K562 (cell line): ENCODE results near the gene PXDC1. TPM values are rescaled to one million over a fixed set of nuclear protein-coding genes. Genes with fewer than 3 reads are reported as not detected.

Experiments
- ATAC-seq: fragments of 200-7000 bp; cut with Tn5 transposase; 3 replicates; pipeline ENCODE4 v1.9.1; 2020; ENCODE audit warnings: moderate library complexity
- BruUV-seq: library from RNA; stranded (reverse); fragments of 400-500 nt; replicated peaks from 2 replicates; lab custom pipeline; 2021; lab: Mats Ljungman, UMichigan
- CTCF ChIA-PET: fragments of 300-600 bp; formaldehyde crosslinking; extraction: SDS; loops from one replicate; lab custom pipeline; 2021; ENCODE audit warnings: low intra/inter-chr PET ratio; lab: Yijun Ruan, JAX
- POLR2A ChIA-PET: fragments of 300-600, 350-650 bp; sonication (Branson Sonifier 250); formaldehyde crosslinking; extraction: SDS; loops from one replicate; lab custom pipeline; 2021; ENCODE audit warnings: antibody characterized with exemption, inconsistent platforms; lab: Yijun Ruan, JAX
- DNase-seq, 4 experiments: peaks; one replicate each; pipeline versions ENCODE4 v3.0.0 to v3.0.0-alpha.2; 2011 to 2018; ENCODE audit warnings: low spot score in 3 of 4, mixed read lengths in 3 of 4; ENCODE audit errors: extremely low read depth in 1 of 4
- FAIRE-seq: peaks from 2 replicates; lab custom pipeline; 2011; peaks lifted over from hg19 to GRCh38; lab: Jason Lieb, UNC
- H2AFZ ChIP-seq: 2 replicates; pipeline ENCODE4 v1.6.0; 2011; ENCODE audit warnings: low read depth, low read length, control low read depth, inconsistent platforms
- H3K27ac ChIP-seq: fragments of 200-600 bp; 3 replicates; pipeline ENCODE4 v1.8.0; 2011; ENCODE audit warnings: low read depth, mild to moderate bottlenecking, control low read depth, inconsistent platforms, low read length, moderate library complexity, mixed read lengths; ENCODE audit errors: extremely low read depth
- H3K27me3 ChIP-seq, 2 experiments: fragments of 300-600 bp in 1 of 2; 2 replicates in 1 of 2; 3 replicates in 1 of 2; pipeline versions ENCODE4 v1.6.0 to v1.8.0; 2011; ENCODE audit warnings: inconsistent platforms in 2 of 2, low read length in 2 of 2, mild to moderate bottlenecking in 1 of 2, mixed read lengths in 1 of 2, moderate library complexity in 1 of 2; ENCODE audit not compliant: control insufficient read depth in 2 of 2, insufficient read depth in 2 of 2
- H3K36me3 ChIP-seq: fragments of 300-600 bp; 3 replicates; pipeline ENCODE4 v1.8.0; 2011; ENCODE audit warnings: mild to moderate bottlenecking, low read length, inconsistent platforms; ENCODE audit not compliant: control insufficient read depth, insufficient read depth
- H3K4me1 ChIP-seq, 2 experiments: fragments of 200-600 bp in 1 of 2; replicated peaks in 1 of 2; 2 replicates in 1 of 2; 3 replicates in 1 of 2; pipeline versions ENCODE4 v1.5.1 to v1.8.0; 2011; ENCODE audit warnings: inconsistent platforms in 2 of 2, low read length in 2 of 2, mild to moderate bottlenecking in 1 of 2, mixed read lengths in 1 of 2, moderate library complexity in 1 of 2; ENCODE audit not compliant: control insufficient read depth in 2 of 2, insufficient read depth in 2 of 2
- H3K4me2 ChIP-seq: 2 replicates; pipeline ENCODE4 v1.6.1; 2011; ENCODE audit warnings: low read length, control low read depth, inconsistent platforms, mixed read lengths; ENCODE audit not compliant: insufficient read depth
- H3K4me3 ChIP-seq: fragments of 200-600 bp; sonication (generic), shearing (Covaris generic); 2 replicates; pipeline ENCODE4 v1.5.1; 2016; ENCODE audit warnings: control low read depth, inconsistent platforms
- H3K79me2 ChIP-seq: fragments of 200-600 bp; 3 replicates; pipeline ENCODE4 v1.8.0; 2011; ENCODE audit warnings: low read length, inconsistent platforms; ENCODE audit not compliant: control insufficient read depth, insufficient read depth
- H3K9ac ChIP-seq, 2 experiments: 2 replicates each; pipeline versions ENCODE4 v1.6.0 to v1.6.1; 2011; ENCODE audit warnings: low read depth in 2 of 2, low read length in 2 of 2, control low read depth in 1 of 2, inconsistent platforms in 1 of 2, mild to moderate bottlenecking in 1 of 2, mixed read lengths in 1 of 2; ENCODE audit not compliant: insufficient read depth in 1 of 2
- H3K9me1 ChIP-seq: one replicate; pipeline ENCODE4 v1.6.0; 2011; ENCODE audit warnings: inconsistent platforms, mild to moderate bottlenecking, low read length, moderate library complexity; ENCODE audit not compliant: control insufficient read depth, insufficient read depth
- H3K9me3 ChIP-seq: replicated peaks from 2 replicates; pipeline ENCODE4 v1.5.1; 2011; ENCODE audit warnings: low read depth, low read length, inconsistent platforms; ENCODE audit not compliant: control insufficient read depth, insufficient read depth
- H4K20me1 ChIP-seq: replicated peaks from 2 replicates; pipeline ENCODE4 v1.6.1; 2011; ENCODE audit warnings: low read length, inconsistent platforms, mixed read lengths; ENCODE audit not compliant: control insufficient read depth, insufficient read depth
- ARHGAP35 ChIP-seq: fragments of 450-650 bp; IDR thresholded peaks from 2 replicates; pipeline ENCODE4 v1.6.1; 2018; ENCODE audit not compliant: partially characterized antibody
- CTBP1 ChIP-seq: fragments of 450-650 bp; IDR thresholded peaks from 2 replicates; pipeline ENCODE4 v1.6.1; 2016; ENCODE audit warnings: borderline replicate concordance
- EGR1 ChIP-seq: fragments of 450-650 bp; conservative IDR thresholded peaks from 2 replicates; pipeline ENCODE4 v1.6.1; 2017; ENCODE audit warnings: mild to moderate bottlenecking
- FOXK2 ChIP-seq, 2 experiments: fragments of 450-650 bp; IDR thresholded peaks in 1 of 2; conservative IDR thresholded peaks in 1 of 2; 2 replicates each; pipeline ENCODE4 v1.6.1; 2016; ENCODE audit warnings: low read depth in 2 of 2, mild to moderate bottlenecking in 1 of 2
- HBP1 ChIP-seq: fragments of 450-650 bp; formaldehyde crosslinking; IDR thresholded peaks from 2 replicates; pipeline ENCODE4 v1.4.0; 2022; ENCODE audit warnings: missing genetic modification characterization
- JUNB ChIP-seq: fragments of 450-650 bp; formaldehyde crosslinking; conservative IDR thresholded peaks from 2 replicates; pipeline ENCODE4 v1.4.0; 2020; ENCODE audit warnings: mild to moderate bottlenecking
- JUND ChIP-seq, 2 experiments: IDR thresholded peaks; 2 replicates in 1 of 2; 3 replicates in 1 of 2; pipeline ENCODE4 v1.6.1; 2011; ENCODE audit warnings: borderline replicate concordance in 2 of 2, low read depth in 2 of 2, low read length in 2 of 2, improper control_type of control experiment in 1 of 2, missing biosample characterization in 1 of 2, missing genetic modification characterization in 1 of 2, missing genetic modification reagents in 1 of 2
- LEF1 ChIP-seq: fragments of 450-650 bp; IDR thresholded peaks from 2 replicates; pipeline ENCODE4 v1.6.1; 2016; ENCODE audit warnings: mild to moderate bottlenecking
- NR3C1 ChIP-seq: sonication (generic); formaldehyde crosslinking; IDR thresholded peaks from 2 replicates; pipeline ENCODE4 v1.8.1; 2022; ENCODE audit warnings: missing genetic modification reagents
- PKNOX1 ChIP-seq: fragments of 450-650 bp; IDR thresholded peaks from 2 replicates; pipeline ENCODE4 v1.6.1; 2016
- PTBP1 ChIP-seq: fragments of 200-400 bp; formaldehyde crosslinking; IDR thresholded peaks from 2 replicates; pipeline ENCODE4 v1.6.1; 2017; ENCODE audit warnings: low read depth, low read length
- TARDBP ChIP-seq: fragments of 450-650 bp; IDR thresholded peaks from 2 replicates; pipeline ENCODE4 v1.6.1; 2016
- TEAD4 ChIP-seq, 2 experiments: sonication (generic) in 1 of 2; formaldehyde crosslinking in 1 of 2; IDR thresholded peaks; 2 replicates each; pipeline versions ENCODE4 v1.6.1 to v1.8.0; 2012 to 2022; ENCODE audit warnings: borderline replicate concordance in 1 of 2, inconsistent platforms in 1 of 2, low read length in 1 of 2, mild to moderate bottlenecking in 1 of 2, missing genetic modification reagents in 1 of 2
- ZNF140 ChIP-seq: fragments of 250-450 bp; sonication (Bioruptor Pico); IDR thresholded peaks from 2 replicates; pipeline ENCODE4 v1.8.0; 2021; ENCODE audit warnings: moderate library complexity, mild to moderate bottlenecking, inconsistent platforms
- ZNF263 ChIP-seq: sonication (generic); formaldehyde crosslinking; IDR thresholded peaks from 2 replicates; pipeline ENCODE4 v1.8.0; 2022; ENCODE audit warnings: mild to moderate bottlenecking, missing genetic modification reagents, borderline replicate concordance
- ZNF561 ChIP-seq: fragments of 450-650 bp; formaldehyde crosslinking; conservative IDR thresholded peaks from 2 replicates; pipeline ENCODE4 v1.4.0; 2020; ENCODE audit warnings: mild to moderate bottlenecking, moderate library complexity
- ZNF695 ChIP-seq: fragments of 450-650 bp; formaldehyde crosslinking; IDR thresholded peaks from 2 replicates; pipeline ENCODE4 v1.4.0; 2020; ENCODE audit warnings: mild to moderate bottlenecking, moderate library complexity
- WGBS: fragments of 100-300 bp; shearing (Covaris generic); methylation state at CpG from one replicate; pipeline ENCODE4 v1.1.6; 2016; ENCODE audit warnings: low coverage, mixed read lengths; ENCODE audit not compliant: insufficient coverage; ENCODE audit errors: missing lambda C conversion rate; 5-methylcytosine and 5-hydroxymethylcytosine counted together
- in situ Hi-C: fragments of 300-500 bp; cut with MboI; formaldehyde crosslinking; loops from 4 replicates; pipeline ENCODE4 v1.15.0; 2018; ENCODE audit warnings: inconsistent platforms, mixed read lengths
- intact Hi-C: fragments of 100-400 bp; cut with micrococcal nuclease; formaldehyde crosslinking; loops from 2 replicates; pipeline ENCODE4 v1.14.2; 2022
- polyA plus RNA-seq, 8 experiments: library from polyadenylated mRNA; depleted of rRNA in 4 of 8; stranded (reverse) in 5 of 8; unstranded in 3 of 8; fragments of >200 nt; fragmentation: Nextera tagmentation in 2 of 8; fragmentation: Illumina TruSeq in 1 of 8; extraction: Ambion mirVana in 2 of 8; extraction: Trizol in 1 of 8; gene quantifications; 2 replicates each; pipeline versions ENCODE4 v1.2.1 to v1.2.3, GENCODE V29; 2011 to 2014; ENCODE audit warnings: inconsistent platforms in 1 of 8, missing spikeins in 1 of 8
- total RNA-seq, 7 experiments: library from RNA; depleted of rRNA in 6 of 7; stranded (reverse); fragments of >200 nt in 6 of 7; fragmentation: Illumina TruSeq in 2 of 7; extraction: Trizol in 2 of 7; gene quantifications; 2 replicates each; pipeline versions ENCODE4 v1.2.1 to v1.2.3, GENCODE V29; 2011 to 2021; ENCODE audit warnings: low replicate concordance in 1 of 7
- TF ChIP-seq, protein P1 (sequence below): sonication (generic); formaldehyde crosslinking; IDR thresholded peaks from 2 replicates; pipeline ENCODE4 v1.8.0; 2023; ENCODE audit warnings: mild to moderate bottlenecking, missing genetic modification reagents

PXDC1 gene
- total and polyA plus RNA-seq, 9 of the 15 experiments (the other 6 are each of a cell fraction or from before 2014, with no cell fraction given), result 0.09 to 0.33 (median 0.16) TPM; not detected in 5

GRCh38 chr6:3775847-3776246, 24.3 kb upstream of the PXDC1 start:
- POLR2A ChIA-PET, result interaction anchor here (0.6 to 1.7 kb wide), 3 partner anchors 13 to 750 kb away, joined by 3 to 7 read pairs (median 4); no protein-coding TSS in a partner anchor
- H2AFZ ChIP-seq, result no peak overlapping the region
- no peak for FAIRE-seq
- no peak for ATAC-seq
- TF ChIP-seq LEF1, result no peak
- no peak for TF ChIP-seq FOXK2 (conservative IDR thresholded peaks at IDR 0.05 in 1 of 2, IDR thresholded peaks at IDR 0.05 in 1 of 2; ENCODE audit: low read depth in 2 of 2)
- no peak for TF ChIP-seq ZNF695 (CRISPR knock-in tag)
- no peak for TF ChIP-seq NR3C1 (CRISPR knock-in tag)
- no peak for TF ChIP-seq ARHGAP35
- TF ChIP-seq JUND (IDR thresholded peaks at IDR 0.05; ENCODE audit: borderline replicate concordance, low read depth, low read length), result no peak
- TF ChIP-seq JUND (tag; IDR thresholded peaks at IDR 0.05; ENCODE audit: borderline replicate concordance, low read depth, low read length), result no peak
- no peak for TF ChIP-seq PTBP1
- no peak for TF ChIP-seq TARDBP
- no peak for TF ChIP-seq TEAD4 (IDR thresholded peaks at IDR 0.05; ENCODE audit: low read length)
- no peak for TF ChIP-seq TEAD4 (CRISPR knock-in tag; IDR thresholded peaks at IDR 0.05; ENCODE audit: borderline replicate concordance)
- TF ChIP-seq ZNF140 (CRISPR knock-in tag), result no peak
- no peak for TF ChIP-seq ZNF263
- TF ChIP-seq HBP1 (CRISPR knock-in tag), result no peak
- TF ChIP-seq JUNB (CRISPR knock-in tag), result no peak
- TF ChIP-seq CTBP1, result no peak
- TF ChIP-seq ZNF561 (CRISPR knock-in tag), result no peak
- TF ChIP-seq EGR1, result no peak
- no peak for TF ChIP-seq PKNOX1
- TF ChIP-seq, protein P1, sequence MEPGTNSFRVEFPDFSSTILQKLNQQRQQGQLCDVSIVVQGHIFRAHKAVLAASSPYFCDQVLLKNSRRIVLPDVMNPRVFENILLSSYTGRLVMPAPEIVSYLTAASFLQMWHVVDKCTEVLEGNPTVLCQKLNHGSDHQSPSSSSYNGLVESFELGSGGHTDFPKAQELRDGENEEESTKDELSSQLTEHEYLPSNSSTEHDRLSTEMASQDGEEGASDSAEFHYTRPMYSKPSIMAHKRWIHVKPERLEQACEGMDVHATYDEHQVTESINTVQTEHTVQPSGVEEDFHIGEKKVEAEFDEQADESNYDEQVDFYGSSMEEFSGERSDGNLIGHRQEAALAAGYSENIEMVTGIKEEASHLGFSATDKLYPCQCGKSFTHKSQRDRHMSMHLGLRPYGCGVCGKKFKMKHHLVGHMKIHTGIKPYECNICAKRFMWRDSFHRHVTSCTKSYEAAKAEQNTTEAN (CRISPR knock-in tag), result no peak
- TF ChIP-seq, all 486 proteins: peak for 0
- DNase-seq, result no peak
- H3K4me2 ChIP-seq, result no peak overlapping the region
- intact Hi-C loops (no loop called here), in situ Hi-C loops (no loop called here)
- no peaks in the 10 kb centered on the region for H3K36me3 ChIP-seq
- no TSS peak for BruUV-seq
- H3K9me1 ChIP-seq, result no peaks in the 10 kb centered on the region
- CTCF ChIA-PET, result no interaction called here
- H3K27me3 ChIP-seq, result peaks cover 34 to 61% of the 10 kb centered on the region in 2 experiments
- no peaks in the 10 kb centered on the region for H3K9me3 ChIP-seq
- no peaks in the 10 kb centered on the region for H4K20me1 ChIP-seq
- no peaks in the 10 kb centered on the region for H3K79me2 ChIP-seq
- peaks cover 0 to 7% of the 10 kb centered on the region in 2 experiments; a peak in 1 of 5 replicates for H3K4me1 ChIP-seq
- WGBS, result 12% methylated on average over 4 of the region's 4 CpGs
- H3K4me3 ChIP-seq, result no peak overlapping the region
- no peak overlapping the region for H3K27ac ChIP-seq
- H3K9ac ChIP-seq, result no peak overlapping the region
